ENCODE results near the gene TP53INP2.
"Not testable (repeated sequence)": the region's sequence is repeated elsewhere in the genome, so short reads cannot be mapped to it uniquely, and the experiment has no call there.

The TP53INP2 gene

DNA sequence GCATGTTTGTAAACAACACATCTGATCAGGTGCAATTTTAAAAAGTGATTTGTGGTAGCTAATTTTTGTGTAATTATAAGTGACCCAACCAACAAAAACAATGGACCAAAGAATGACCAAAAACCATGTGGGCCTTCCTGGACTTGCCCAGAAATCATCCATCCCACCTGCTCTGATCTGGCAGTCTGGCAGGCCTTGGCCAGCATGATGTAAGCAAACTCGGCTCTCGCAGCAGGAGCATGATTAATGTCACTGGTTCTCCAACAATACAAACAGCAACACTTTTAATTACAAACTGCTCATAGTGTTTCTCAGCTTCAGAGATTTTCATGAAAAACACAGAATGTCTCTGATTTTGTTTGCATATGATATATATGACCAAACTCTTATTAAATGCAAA is 16.1 kb downstream of the TP53INP2 start:
- TF ChIP-seq, protein P1, sequence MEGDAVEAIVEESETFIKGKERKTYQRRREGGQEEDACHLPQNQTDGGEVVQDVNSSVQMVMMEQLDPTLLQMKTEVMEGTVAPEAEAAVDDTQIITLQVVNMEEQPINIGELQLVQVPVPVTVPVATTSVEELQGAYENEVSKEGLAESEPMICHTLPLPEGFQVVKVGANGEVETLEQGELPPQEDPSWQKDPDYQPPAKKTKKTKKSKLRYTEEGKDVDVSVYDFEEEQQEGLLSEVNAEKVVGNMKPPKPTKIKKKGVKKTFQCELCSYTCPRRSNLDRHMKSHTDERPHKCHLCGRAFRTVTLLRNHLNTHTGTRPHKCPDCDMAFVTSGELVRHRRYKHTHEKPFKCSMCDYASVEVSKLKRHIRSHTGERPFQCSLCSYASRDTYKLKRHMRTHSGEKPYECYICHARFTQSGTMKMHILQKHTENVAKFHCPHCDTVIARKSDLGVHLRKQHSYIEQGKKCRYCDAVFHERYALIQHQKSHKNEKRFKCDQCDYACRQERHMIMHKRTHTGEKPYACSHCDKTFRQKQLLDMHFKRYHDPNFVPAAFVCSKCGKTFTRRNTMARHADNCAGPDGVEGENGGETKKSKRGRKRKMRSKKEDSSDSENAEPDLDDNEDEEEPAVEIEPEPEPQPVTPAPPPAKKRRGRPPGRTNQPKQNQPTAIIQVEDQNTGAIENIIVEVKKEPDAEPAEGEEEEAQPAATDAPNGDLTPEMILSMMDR (IDR thresholded peaks at IDR 0.05; ENCODE audit: extremely low read depth, missing control alignments), result no peak
- no peak for DNase-seq (ENCODE audit: low spot score)

DNA sequence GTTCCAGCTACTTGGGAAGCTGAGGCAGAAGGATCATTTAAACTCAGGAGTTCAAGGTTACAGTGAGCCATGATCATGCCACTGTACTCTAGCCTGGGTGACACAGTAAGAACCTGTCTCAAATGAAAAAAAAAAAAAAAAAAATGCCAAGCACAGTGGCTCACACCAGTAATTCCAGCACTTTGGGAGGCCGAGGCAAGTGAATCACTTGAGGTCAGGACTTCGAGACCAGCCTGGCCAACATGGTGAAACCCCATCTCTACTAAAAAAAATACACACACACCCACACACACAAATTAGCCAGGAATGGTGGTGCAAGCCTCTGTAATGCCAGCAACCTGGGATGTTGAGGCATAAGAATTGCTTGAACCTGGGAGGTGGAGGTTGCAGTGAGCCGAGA is 18.4 kb downstream of the TP53INP2 start:
- not testable (repeated sequence) for DNase-seq (ENCODE audit: low spot score)

DNA sequence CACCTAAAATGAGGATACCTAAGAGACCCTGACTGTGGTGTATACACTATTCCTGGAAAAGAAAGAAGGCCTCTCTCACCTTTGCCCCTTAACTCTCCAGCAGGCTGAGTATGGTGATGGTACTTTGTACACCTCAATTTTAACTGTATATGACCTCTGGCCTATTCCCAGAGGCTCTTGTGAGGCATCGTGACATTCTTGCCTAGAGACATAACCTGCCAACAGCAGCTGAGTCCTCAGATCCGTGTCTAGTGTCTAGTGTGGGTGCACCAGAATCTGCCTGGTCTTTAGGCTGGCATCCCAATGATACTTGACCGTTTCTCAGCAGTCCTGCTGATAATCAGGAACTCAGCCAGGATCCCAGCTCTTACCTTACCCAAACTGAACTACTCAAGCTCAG is 20.0 kb downstream of the TP53INP2 start:
- TF ChIP-seq, protein P1 (IDR thresholded peaks at IDR 0.05; ENCODE audit: extremely low read depth, missing control alignments), result no peak
- DNase-seq (ENCODE audit: low spot score), result no peak

DNA sequence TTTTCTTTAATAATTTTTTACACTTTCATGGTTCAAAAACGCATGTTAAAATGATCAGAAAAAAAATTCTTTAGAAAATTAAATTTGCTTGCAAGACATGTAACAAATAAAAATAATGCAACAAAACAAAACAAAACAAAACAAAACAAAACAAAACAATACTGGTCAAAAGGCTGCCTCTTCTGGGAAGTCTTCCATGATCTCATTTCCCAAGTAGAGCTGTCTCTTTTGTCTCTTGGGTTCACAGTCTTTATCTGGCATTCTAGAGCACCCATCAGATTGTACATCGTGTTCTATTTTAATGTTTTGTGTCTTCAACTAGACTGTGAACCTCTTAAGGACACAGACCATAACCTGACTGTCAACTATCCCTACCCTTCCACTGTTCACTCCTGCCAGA is 25.3 kb downstream of the TP53INP2 start:
- TF ChIP-seq, protein P1 (IDR thresholded peaks at IDR 0.05; ENCODE audit: extremely low read depth, missing control alignments), result no peak
- no peak for DNase-seq (ENCODE audit: low spot score)

DNA sequence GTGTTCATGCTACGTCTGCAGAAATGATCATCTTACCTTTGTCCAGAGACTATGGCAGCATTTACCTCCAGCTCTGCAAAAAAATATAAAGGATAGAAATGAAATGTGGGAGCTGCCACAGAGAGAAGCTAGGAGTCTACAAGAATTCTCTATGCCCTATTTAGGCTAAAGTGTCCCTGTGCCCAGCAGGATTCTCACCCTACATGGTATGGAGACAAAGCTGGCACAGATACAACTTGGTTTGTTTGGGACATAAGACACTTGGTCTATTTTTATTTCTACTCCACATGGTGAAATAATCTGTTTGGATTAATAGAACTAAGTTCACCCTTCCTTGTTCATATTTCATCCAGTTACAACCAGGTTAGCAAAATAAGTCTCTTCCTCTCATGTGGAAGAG is 28.4 kb downstream of the TP53INP2 start:
- DNase-seq (ENCODE audit: low spot score), result no peak
- TF ChIP-seq, protein P1 (IDR thresholded peaks at IDR 0.05; ENCODE audit: extremely low read depth, missing control alignments), result no peak

DNA sequence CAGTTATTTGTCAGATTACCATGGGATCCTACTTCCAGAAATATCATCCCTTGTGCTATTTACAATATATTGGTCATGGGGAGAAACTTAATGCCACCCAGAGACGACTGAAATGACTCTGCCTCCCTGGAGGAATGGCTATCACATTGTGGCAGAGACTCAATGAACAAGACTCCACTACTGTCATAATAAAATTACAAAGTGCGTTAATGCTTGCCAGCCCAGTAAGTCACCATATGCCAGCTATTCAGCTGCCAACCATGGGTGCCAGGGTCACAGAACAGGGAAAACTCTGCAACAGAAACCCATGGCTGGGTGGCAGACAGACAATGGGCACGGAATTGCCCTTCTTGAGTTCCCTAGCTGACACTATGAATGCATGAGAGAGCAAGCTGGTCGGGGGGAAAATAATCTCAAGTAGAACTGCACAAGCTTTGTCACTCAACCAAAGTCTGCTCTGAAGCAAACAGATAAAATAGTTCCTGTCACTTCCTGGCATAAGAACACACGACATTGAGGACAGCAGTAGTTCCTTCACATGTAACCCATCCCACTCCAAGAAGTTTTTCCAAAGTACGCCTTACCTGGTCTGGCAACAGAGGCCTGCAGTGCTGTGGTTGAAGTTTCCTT is 32.1 kb downstream of the TP53INP2 start:
- TF ChIP-seq, protein P1 (IDR thresholded peaks at IDR 0.05; ENCODE audit: extremely low read depth, missing control alignments), result no peak
- DNase-seq (ENCODE audit: low spot score), result no peak

DNA sequence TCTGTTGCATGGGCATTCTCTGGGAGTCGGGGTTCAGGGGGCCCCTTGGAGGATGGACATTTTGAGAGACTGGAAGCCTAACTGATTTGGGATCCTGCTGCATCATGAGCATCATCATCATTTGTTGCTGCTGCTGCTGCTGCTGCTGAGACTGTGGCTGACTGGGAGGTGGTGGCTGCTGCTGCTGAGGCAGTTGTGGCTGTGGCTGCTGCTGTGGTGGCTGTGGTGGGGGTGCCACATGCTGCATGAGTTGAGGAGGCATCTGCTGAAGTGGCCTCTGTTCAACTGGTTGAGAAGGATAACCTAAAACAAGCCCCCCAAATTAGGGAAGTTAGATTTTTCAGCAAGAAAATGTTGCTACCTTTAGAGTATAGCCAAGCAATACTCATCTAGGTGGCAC is 38.9 kb downstream of the TP53INP2 start:
- TF ChIP-seq, protein P1 (IDR thresholded peaks at IDR 0.05; ENCODE audit: extremely low read depth, missing control alignments), result no peak
- no peak for DNase-seq (ENCODE audit: low spot score)

DNA sequence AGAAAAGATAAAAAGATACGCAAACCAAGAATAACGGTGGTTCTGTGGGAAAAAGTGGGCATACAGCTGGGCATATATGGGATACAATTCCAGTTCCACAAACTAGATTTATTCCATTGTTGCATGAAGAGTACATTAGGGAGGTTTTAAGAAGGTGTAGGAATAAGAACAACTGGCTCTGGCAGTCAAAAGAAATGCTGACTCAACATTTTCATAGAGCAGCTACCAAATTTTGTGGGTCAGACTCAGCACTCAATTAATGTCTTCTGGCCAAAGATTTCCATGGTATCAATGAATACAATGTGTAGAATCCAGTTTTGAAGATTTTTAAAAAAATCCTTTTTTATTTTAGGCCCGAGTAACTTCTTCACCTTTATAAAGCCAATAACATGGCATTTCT is 40.2 kb downstream of the TP53INP2 start:
- TF ChIP-seq, protein P1 (IDR thresholded peaks at IDR 0.05; ENCODE audit: extremely low read depth, missing control alignments), result no peak

More for the DNA sequence above, 40.2 kb downstream of the TP53INP2 start:
- DNase-seq (ENCODE audit: low spot score), result no peak

All from GM20000 (cell line).